ENCODE results near the gene FASTKD3.

DNA sequence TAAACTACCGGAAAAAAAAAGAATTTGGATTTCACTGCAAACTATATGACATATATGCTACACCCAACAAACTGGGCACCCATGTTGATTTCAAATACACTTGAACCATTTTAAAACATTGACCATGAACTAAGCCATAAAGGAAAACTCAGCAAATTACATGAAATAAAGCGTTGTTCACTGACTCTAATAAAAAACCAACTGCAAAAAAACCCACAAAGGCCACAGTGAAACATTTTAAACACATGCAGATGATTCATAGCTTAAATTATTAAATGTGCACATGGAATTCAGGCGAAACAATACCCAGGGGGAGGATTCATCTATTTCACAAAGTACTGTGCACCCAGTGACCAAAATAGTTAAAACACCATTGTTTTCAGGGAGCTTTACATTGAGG, 33.4 kb upstream of the FASTKD3 start:
- TF ChIP-seq POLR2A (IDR thresholded peaks at IDR 0.05; ENCODE audit: low read depth, low read length), result no peak
- TF ChIP-seq, protein P1, sequence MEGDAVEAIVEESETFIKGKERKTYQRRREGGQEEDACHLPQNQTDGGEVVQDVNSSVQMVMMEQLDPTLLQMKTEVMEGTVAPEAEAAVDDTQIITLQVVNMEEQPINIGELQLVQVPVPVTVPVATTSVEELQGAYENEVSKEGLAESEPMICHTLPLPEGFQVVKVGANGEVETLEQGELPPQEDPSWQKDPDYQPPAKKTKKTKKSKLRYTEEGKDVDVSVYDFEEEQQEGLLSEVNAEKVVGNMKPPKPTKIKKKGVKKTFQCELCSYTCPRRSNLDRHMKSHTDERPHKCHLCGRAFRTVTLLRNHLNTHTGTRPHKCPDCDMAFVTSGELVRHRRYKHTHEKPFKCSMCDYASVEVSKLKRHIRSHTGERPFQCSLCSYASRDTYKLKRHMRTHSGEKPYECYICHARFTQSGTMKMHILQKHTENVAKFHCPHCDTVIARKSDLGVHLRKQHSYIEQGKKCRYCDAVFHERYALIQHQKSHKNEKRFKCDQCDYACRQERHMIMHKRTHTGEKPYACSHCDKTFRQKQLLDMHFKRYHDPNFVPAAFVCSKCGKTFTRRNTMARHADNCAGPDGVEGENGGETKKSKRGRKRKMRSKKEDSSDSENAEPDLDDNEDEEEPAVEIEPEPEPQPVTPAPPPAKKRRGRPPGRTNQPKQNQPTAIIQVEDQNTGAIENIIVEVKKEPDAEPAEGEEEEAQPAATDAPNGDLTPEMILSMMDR (conservative IDR thresholded peaks at IDR 0.05; ENCODE audit: low read depth, low read length), result no peak

Data from IMR-90 (cell line).